ENCODE data around the gene ITCH. TPM values are rescaled to one million over a fixed set of nuclear protein-coding genes. Genes with fewer than 3 reads are reported as not detected.
"Not testable (repeated sequence)": the region's sequence is repeated elsewhere in the genome, so short reads cannot be mapped to it uniquely, and the experiment has no call there.

The ITCH gene
- total and polyA plus RNA-seq, 2 experiments from 2014 or later, result 14.3 to 39.2 TPM

DNA sequence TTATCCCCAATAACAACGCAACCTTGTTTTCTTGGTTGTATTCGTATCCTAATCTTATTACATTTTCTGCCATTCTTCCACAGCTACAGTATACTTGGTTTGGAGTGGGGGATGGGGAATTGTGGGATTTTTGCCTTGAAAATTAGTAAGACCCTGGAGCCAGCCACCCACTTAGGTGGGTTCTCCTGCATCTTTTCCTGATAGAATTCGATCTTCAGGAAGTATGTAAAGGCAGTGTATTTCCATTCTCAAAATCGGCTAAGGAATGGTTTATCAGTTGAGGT lies 1.1 kb downstream of the ITCH start:
- peaks cover 12% of the 10 kb centered on the region for H3K4me1 ChIP-seq (ENCODE audit: low read depth)
- no peak for DNase-seq (ENCODE audit: low read depth in 1 of 2, low spot score in 1 of 2)
- peak overlapping the region; percentile 91 for H3K4me3 ChIP-seq
- H3K27me3 ChIP-seq, result no peaks in the 10 kb centered on the region
- peak overlapping the region; percentile 96 for H3K27ac ChIP-seq
- no peaks in the 10 kb centered on the region for H3K36me3 ChIP-seq
- H3K9me3 ChIP-seq (ENCODE audit: low read depth), result no peaks in the 10 kb centered on the region
- TF ChIP-seq, protein P1, sequence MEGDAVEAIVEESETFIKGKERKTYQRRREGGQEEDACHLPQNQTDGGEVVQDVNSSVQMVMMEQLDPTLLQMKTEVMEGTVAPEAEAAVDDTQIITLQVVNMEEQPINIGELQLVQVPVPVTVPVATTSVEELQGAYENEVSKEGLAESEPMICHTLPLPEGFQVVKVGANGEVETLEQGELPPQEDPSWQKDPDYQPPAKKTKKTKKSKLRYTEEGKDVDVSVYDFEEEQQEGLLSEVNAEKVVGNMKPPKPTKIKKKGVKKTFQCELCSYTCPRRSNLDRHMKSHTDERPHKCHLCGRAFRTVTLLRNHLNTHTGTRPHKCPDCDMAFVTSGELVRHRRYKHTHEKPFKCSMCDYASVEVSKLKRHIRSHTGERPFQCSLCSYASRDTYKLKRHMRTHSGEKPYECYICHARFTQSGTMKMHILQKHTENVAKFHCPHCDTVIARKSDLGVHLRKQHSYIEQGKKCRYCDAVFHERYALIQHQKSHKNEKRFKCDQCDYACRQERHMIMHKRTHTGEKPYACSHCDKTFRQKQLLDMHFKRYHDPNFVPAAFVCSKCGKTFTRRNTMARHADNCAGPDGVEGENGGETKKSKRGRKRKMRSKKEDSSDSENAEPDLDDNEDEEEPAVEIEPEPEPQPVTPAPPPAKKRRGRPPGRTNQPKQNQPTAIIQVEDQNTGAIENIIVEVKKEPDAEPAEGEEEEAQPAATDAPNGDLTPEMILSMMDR (IDR thresholded peaks at IDR 0.05; ENCODE audit: low read depth, low read length), result no peak

DNA sequence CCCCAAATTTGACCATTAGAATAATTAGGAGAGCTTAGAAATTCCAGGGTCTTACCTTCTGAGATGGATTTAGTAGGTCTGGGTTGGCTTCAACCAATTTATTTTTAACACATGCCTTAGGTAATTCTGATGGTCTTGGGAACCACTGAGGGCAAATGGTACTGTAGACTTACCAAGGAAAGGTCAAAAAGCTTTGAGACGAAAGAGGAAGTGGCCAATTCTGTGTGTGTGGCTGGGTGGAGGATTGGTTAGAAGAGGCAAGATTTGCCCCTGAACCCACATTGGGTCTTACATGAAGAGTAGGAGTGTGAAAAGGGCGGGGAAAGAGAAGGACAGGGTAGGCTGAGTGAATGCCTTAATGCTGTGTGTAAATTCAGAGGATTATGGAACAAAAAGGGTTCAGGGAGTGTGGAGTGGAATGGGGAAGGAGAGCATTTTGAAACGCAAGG lies 2.7 kb downstream of the ITCH start:
- TF ChIP-seq, protein P1 (IDR thresholded peaks at IDR 0.05; ENCODE audit: low read depth, low read length), result no peak
- Histone ChIP-seq H3K9me3 (ENCODE audit: low read depth) (no peaks in the 10 kb centered on the region), H3K4me3 (no peak overlapping the region), H3K36me3 (peaks cover 10% of the 10 kb centered on the region), H3K27me3 (no peaks in the 10 kb centered on the region), H3K27ac (peak overlapping the region; percentile 42), H3K4me1 (ENCODE audit: low read depth) (peaks cover 12% of the 10 kb centered on the region)
- no peak for DNase-seq (ENCODE audit: low read depth in 1 of 2, low spot score in 1 of 2)

DNA sequence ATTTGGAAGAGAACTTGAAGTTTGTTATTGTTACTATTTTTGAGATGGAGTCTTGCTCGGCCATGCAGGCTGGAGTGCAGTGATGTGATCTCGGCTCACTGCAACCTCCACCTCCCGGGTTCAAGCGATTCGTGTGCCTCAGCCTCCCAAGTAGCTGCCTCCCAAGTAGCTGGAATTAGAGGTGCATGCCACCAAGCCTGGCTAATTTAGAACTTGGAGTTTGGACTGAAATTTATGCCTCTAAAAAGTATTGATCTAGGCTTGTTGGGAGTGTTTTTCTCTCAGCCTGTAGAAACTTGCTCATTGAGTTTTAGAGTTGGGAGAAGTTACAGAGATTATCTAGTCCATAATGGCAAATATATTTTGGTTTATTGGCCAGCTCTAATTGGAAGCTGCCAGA lies 4.1 kb downstream of the ITCH start:
- no peaks in the 10 kb centered on the region for H3K9me3 ChIP-seq (ENCODE audit: low read depth)
- peaks cover 12% of the 10 kb centered on the region for H3K4me1 ChIP-seq (ENCODE audit: low read depth)
- DNase-seq (ENCODE audit: low read depth in 1 of 2, low spot score in 1 of 2), result no peak
- peaks cover 12% of the 10 kb centered on the region for H3K36me3 ChIP-seq
- H3K4me3 ChIP-seq, result no peak overlapping the region
- no peak overlapping the region for H3K27ac ChIP-seq
- TF ChIP-seq, protein P1 (IDR thresholded peaks at IDR 0.05; ENCODE audit: low read depth, low read length), result no peak
- no peaks in the 10 kb centered on the region for H3K27me3 ChIP-seq

DNA sequence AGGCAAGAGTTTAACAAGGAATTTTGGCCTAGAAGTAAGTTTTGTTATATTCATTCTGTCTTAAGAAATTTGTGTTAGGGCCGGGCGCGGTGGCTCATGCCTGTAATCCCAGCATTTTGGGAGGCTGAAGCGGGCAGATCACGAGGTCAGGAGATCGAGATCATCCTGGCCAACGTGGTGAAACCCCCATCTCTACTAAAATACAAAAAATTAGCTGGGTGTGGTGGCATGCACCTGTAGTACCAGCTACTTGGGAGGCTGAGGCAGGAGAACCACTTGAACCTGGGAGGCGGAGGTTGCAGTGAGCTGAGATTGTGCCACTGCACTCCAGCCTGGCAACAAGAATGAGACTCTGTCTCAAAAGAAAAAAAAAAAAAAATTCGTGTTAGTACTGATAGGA lies 4.8 kb downstream of the ITCH start:
- DNase-seq (ENCODE audit: low read depth in 1 of 2, low spot score in 1 of 2); H3K9me3 ChIP-seq (ENCODE audit: low read depth); H3K27me3 ChIP-seq; H3K4me3 ChIP-seq; H3K27ac ChIP-seq; H3K4me1 ChIP-seq (ENCODE audit: low read depth): not testable (repeated sequence)
- H3K36me3 ChIP-seq, result peaks cover 12% of the 10 kb centered on the region

DNA sequence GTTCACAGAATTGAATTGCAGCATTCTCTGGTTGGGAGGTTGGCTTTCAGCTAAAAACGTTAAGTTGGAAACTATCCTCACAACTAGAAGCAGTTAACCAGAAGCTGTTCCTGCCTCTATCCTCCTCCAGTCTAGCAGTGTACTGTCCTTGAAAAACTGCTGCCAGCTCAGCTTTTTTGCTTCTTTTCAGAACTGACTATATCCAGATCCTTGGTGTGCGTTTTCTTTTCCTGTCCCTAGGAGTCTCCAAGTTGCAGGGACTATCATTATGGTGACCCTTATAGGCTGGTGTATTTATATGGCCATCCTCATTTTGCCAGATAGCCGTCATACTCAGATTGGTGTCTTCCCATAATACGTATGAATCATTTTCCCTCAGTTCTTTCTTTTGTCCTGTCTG lies 5.5 kb downstream of the ITCH start:
- TF ChIP-seq, protein P1 (IDR thresholded peaks at IDR 0.05; ENCODE audit: low read depth, low read length), result no peak
- H3K4me3 ChIP-seq, result no peak overlapping the region
- H3K27me3 ChIP-seq, result no peaks in the 10 kb centered on the region
- no peak overlapping the region for H3K27ac ChIP-seq
- H3K9me3 ChIP-seq (ENCODE audit: low read depth), result no peaks in the 10 kb centered on the region
- peaks cover 9% of the 10 kb centered on the region for H3K4me1 ChIP-seq (ENCODE audit: low read depth)
- peaks cover 12% of the 10 kb centered on the region for H3K36me3 ChIP-seq
- no peak for DNase-seq (ENCODE audit: low read depth in 1 of 2, low spot score in 1 of 2)

DNA sequence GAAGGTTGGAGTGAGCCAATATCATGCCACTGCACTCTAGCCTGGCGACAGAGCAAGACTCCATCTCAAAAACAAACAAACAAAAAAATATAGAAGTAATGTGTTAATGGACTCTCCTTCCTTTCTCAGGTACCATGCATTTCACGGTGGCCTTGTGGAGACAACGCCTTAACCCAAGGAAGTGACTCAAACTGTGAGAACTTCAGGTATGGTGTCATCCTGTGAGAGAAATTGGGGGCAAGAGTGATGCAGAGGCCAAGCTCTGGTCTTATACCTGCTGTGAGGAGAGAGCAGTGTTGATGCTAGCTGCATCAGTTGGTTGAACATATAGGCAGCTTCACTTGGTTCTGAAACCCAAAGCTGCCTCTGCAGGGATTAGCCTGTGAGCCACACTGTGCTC lies 6.2 kb downstream of the ITCH start:
- Histone ChIP-seq H3K9me3 (ENCODE audit: low read depth) (no peaks in the 10 kb centered on the region), H3K36me3 (peaks cover 12% of the 10 kb centered on the region), H3K27me3 (no peaks in the 10 kb centered on the region), H3K27ac (no peak overlapping the region), H3K4me1 (ENCODE audit: low read depth) (peaks cover 9% of the 10 kb centered on the region), H3K4me3 (no peak overlapping the region)
- no peak for DNase-seq (ENCODE audit: low read depth in 1 of 2, low spot score in 1 of 2)
- TF ChIP-seq, protein P1 (IDR thresholded peaks at IDR 0.05; ENCODE audit: low read depth, low read length), result no peak
